Skeletal muscle satellite cell (primary cell): ENCODE measurements around the gene SFMBT2.
"Not testable (repeated sequence)": the region's sequence is repeated elsewhere in the genome, so short reads cannot be mapped to it uniquely, and the experiment has no call there.

ENCODE experiments used
- H3K27me3 ChIP-seq: 2 replicates; pipeline ENCODE4 v1.7.0; 2013; ENCODE audit warnings: low read length; ENCODE audit not compliant: control insufficient read depth, insufficient read depth
- H3K36me3 ChIP-seq: 2 replicates; pipeline ENCODE4 v1.7.0; 2013; ENCODE audit warnings: mild to moderate bottlenecking, control low read depth, low read length; ENCODE audit not compliant: insufficient read depth
- H3K4me1 ChIP-seq: 2 replicates; pipeline ENCODE4 v1.7.0; 2013; ENCODE audit warnings: low read length; ENCODE audit not compliant: control insufficient read depth, insufficient read depth
- H3K4me2 ChIP-seq: 2 replicates; pipeline ENCODE4 v1.7.0; 2013; ENCODE audit warnings: mild to moderate bottlenecking, low read length
- H3K4me3 ChIP-seq: 2 replicates; pipeline ENCODE4 v1.7.0; 2013; ENCODE audit warnings: low read length
- H3K9ac ChIP-seq: 2 replicates; pipeline ENCODE4 v1.7.0; 2013; ENCODE audit warnings: mild to moderate bottlenecking, low read depth, low read length, moderate library complexity
- H3K9me3 ChIP-seq: replicated peaks from 2 replicates; pipeline ENCODE4 v1.7.0; 2013; ENCODE audit warnings: mild to moderate bottlenecking, control low read depth, low read length

SFMBT2 gene

GRCh38 chr10:7397049-7398035 lies 13.5 kb downstream of the SFMBT2 start:
- H3K27me3 ChIP-seq = no peaks in the 10 kb centered on the region
- H3K9me3 ChIP-seq = no peaks in the 10 kb centered on the region
- H3K4me1 ChIP-seq = no peaks in the 10 kb centered on the region
- H3K4me2 ChIP-seq = no peak overlapping the region
- H3K4me3 ChIP-seq = no peak overlapping the region
- H3K36me3 ChIP-seq = no peaks in the 10 kb centered on the region
- H3K9ac ChIP-seq = no peak overlapping the region

DNA sequence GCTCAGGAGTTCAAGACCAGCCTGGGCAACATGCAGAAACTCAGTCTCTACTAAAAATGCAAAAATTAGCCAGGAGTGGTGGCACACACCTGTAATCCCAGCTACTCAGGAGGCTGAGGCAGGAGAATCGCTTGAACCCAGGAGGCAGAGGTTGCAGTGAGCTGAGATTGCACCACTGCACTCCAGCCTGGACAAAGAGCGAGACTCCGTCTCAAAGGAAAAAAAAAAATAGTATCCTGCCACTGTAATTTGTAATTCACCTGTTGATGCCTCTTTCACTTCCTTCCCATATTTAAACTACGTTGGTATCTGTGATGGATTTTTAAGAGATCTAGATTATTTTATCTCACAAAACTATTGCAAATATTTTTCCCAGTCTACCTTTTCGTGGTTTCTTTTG lies 18.5 kb downstream of the SFMBT2 start:
- H3K9me3 ChIP-seq, H3K27me3 ChIP-seq, H3K4me2 ChIP-seq, H3K4me1 ChIP-seq, H3K36me3 ChIP-seq, H3K9ac ChIP-seq, H3K4me3 ChIP-seq: not testable (repeated sequence)

DNA sequence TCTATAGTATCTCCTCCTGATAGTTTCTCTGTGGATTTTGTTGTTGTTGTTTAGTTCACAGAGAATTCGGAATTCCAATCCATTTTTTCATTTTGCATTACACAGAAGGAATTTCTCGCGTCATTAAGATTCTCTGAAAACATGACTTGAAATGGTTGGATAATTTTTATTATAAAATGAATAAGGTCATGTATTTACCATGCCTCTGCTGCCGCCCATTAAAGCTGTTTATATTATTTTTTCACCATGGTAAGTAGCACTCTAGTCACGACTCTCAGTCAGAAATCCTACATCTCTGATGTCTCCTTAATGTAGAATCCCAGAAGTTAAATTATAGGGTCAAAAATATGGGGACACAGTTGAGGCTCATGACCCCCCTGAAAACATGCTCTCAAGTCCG lies 19.1 kb downstream of the SFMBT2 start:
- Histone ChIP-seq H3K4me1 (no peaks in the 10 kb centered on the region), H3K36me3 (no peaks in the 10 kb centered on the region), H3K9me3 (no peaks in the 10 kb centered on the region), H3K27me3 (no peaks in the 10 kb centered on the region), H3K4me2 (no peak overlapping the region), H3K4me3 (no peak overlapping the region), H3K9ac (no peak overlapping the region)

DNA sequence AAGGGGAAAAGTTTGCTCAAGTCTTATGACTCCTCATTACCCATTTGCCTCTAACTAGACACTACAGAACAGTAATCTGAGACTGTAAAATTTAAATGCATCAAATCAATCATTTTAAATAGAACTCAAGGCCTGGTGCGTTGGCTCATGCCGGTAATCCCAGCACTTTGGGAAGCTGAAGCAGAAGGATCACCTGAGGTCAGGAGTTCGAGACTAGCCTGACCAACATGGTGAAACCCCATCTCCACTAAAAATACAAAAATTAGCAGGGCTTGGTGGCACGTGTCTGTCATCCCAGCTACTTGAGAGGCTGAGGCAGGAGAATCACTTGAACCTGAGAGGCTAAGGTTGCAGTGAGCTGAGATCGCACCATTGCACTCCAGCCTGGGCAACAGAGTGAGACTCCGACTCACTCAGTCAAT lies 20.1 kb downstream of the SFMBT2 start:
- not testable (repeated sequence) for H3K27me3 ChIP-seq, H3K9ac ChIP-seq, H3K9me3 ChIP-seq, H3K36me3 ChIP-seq, H3K4me2 ChIP-seq, H3K4me1 ChIP-seq, H3K4me3 ChIP-seq

DNA sequence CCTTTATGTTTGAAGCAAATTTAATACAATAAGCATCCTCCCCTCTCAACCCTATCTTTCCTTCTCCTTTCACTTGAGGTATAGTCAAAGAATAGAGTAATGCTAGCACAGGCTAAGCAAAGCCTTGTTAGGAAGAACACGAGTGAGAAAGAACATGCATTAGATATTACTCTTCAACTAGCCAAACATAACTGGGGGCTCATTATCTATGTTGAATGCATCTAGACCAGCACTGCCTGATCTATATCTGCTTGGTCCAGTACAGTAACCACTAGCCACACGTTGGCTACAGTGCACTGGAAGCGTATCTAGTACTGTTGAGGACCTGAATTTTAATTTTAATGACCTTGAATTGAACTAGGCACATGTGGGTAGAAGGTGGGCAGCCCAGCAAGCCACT lies 21.0 kb downstream of the SFMBT2 start:
- Histone ChIP-seq H3K27me3 (no peaks in the 10 kb centered on the region), H3K36me3 (no peaks in the 10 kb centered on the region), H3K9ac (no peak overlapping the region), H3K4me2 (no peak overlapping the region), H3K4me3 (no peak overlapping the region), H3K4me1 (no peaks in the 10 kb centered on the region), H3K9me3 (no peaks in the 10 kb centered on the region)

GRCh38 chr10:7389346-7389745 lies 21.5 kb downstream of the SFMBT2 start:
- no peaks in the 10 kb centered on the region for H3K4me1 ChIP-seq
- no peaks in the 10 kb centered on the region for H3K9me3 ChIP-seq
- no peaks in the 10 kb centered on the region for H3K27me3 ChIP-seq
- H3K4me2 ChIP-seq = no peak overlapping the region
- H3K9ac ChIP-seq = no peak overlapping the region
- H3K4me3 ChIP-seq = no peak overlapping the region
- no peaks in the 10 kb centered on the region for H3K36me3 ChIP-seq

DNA sequence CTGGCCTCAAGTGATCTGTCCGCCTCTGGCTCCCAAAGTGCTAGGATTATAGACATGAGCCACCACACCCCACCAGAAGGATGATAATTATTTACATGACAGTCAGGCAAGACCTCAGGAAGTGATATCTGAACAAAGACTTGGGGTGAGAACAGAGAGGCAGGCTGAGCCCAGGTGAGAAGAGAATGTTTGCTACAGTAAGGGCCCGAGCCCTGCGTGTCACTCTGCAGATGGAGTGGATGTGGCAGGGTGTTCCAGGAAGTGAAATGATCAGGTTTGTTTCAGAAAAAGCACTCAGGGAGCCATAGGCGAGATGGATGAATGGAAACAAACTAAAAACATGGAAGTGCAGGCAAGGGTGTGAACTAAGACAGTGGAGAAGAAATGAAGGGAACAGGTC lies 22.2 kb downstream of the SFMBT2 start:
- no peaks in the 10 kb centered on the region for H3K27me3 ChIP-seq
- no peaks in the 10 kb centered on the region for H3K9me3 ChIP-seq
- H3K36me3 ChIP-seq = no peaks in the 10 kb centered on the region
- H3K9ac ChIP-seq = no peak overlapping the region
- no peaks in the 10 kb centered on the region for H3K4me1 ChIP-seq
- H3K4me3 ChIP-seq = no peak overlapping the region
- H3K4me2 ChIP-seq = no peak overlapping the region

DNA sequence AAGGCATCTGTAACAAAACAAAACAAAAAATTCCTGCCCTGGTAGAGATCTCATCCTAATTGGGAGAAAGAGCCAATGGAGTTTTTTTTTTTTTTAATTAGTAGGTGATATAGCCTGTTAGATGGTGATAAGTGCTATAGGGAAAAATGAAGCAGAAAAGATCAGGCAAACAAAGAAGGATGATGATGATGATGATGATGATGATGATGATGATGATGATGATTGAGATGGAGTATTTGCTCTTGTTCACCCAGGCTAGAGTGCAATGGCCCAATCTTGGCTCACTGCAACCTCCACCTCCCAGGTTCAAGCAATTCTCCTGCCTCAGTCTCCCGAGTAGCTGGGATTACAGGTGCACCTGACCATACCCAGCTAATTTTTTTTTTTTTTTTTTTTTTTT lies 22.7 kb downstream of the SFMBT2 start:
- H3K4me2 ChIP-seq, H3K27me3 ChIP-seq, H3K4me3 ChIP-seq, H3K36me3 ChIP-seq, H3K9me3 ChIP-seq, H3K4me1 ChIP-seq, H3K9ac ChIP-seq: not testable (repeated sequence)

DNA sequence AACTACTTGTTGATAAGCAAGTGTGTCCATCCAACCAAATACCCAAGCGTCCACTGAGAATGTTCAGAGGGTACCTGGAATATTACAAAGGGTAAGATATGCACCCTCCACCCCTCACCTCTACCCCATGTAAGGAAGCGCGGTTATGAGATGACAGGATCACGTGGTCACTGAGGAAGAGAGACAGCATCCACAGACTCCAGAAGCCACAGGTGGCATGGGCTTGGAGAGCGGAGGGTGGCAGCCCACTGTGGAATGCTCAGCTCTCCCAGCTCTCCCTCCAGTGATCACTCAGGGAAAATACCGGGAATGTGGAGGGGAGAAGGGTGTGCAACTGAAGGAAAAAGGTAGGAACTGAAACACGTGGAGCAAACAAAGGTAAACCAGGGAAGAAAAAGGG lies 25.7 kb downstream of the SFMBT2 start:
- no peaks in the 10 kb centered on the region for H3K9me3 ChIP-seq
- no peak overlapping the region for H3K4me2 ChIP-seq
- H3K36me3 ChIP-seq = no peaks in the 10 kb centered on the region
- no peaks in the 10 kb centered on the region for H3K4me1 ChIP-seq
- no peak overlapping the region for H3K9ac ChIP-seq
- H3K27me3 ChIP-seq = no peaks in the 10 kb centered on the region
- no peak overlapping the region for H3K4me3 ChIP-seq

DNA sequence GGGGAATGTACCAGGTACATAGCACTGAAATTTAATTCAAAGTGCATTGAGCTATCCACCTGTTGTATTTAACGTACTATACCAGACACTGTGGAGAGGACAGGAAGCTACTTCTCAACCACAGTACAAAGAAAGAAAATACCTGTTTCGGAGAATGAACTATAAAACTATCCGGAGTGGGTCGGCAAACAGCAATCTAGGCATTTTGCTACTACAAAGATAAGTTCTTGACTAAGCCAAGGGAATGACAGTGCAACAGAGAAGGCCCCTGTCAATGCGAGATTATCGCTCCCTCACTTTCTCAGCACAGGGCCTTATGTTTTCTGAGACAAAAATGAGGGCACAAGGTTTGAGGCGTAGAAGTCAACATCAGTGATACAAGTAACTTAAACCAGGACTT lies 27.4 kb downstream of the SFMBT2 start:
- H3K4me3 ChIP-seq = no peak overlapping the region
- no peak overlapping the region for H3K4me2 ChIP-seq
- no peaks in the 10 kb centered on the region for H3K9me3 ChIP-seq
- no peaks in the 10 kb centered on the region for H3K27me3 ChIP-seq
- no peaks in the 10 kb centered on the region for H3K4me1 ChIP-seq
- H3K9ac ChIP-seq = no peak overlapping the region
- H3K36me3 ChIP-seq = no peaks in the 10 kb centered on the region

DNA sequence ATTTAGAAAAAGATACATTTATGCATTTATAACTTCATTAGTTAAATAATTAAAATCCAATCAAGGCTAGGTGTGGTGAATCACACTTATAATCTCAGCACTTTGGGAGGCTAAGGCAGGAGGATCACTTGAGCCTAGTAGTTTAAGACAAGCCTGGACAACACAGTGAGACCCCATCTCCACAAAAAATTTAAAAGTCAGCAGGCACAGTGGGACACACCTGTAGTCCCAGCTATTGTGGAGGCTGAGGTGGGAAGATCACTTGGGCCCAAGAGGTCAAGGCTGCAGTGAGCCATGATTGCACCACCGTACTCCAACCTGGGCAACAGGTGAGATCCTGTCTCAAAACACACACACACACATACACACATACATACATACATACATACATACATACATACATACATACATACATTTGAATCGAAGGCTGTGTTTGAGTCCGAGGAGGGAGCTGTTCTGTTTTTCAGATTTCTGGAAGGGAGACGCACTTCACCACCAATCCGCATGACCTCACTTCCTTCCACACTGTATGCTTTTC lies 30.1 kb downstream of the SFMBT2 start:
- Histone ChIP-seq H3K9ac (no peak overlapping the region), H3K4me1 (no peaks in the 10 kb centered on the region), H3K4me3 (no peak overlapping the region), H3K27me3 (no peaks in the 10 kb centered on the region), H3K9me3 (no peaks in the 10 kb centered on the region), H3K4me2 (no peak overlapping the region), H3K36me3 (no peaks in the 10 kb centered on the region)
